Liver (tissue), 9 donors: Measurements from ENCODE around the gene PREP. TPM values are rescaled to one million over a fixed set of nuclear protein-coding genes. Genes with fewer than 3 reads are reported as not detected.

Experiments used
- DNase-seq: peaks from one replicate; pipeline ENCODE4 v3.0.0-alpha.2; 2017; ENCODE audit warnings: low spot score
- H3K27ac ChIP-seq, 2 donors: one replicate each; pipeline ENCODE4 v1.7.0; 2013; ENCODE audit warnings: inconsistent platforms in 2 of 2, low read length in 2 of 2, control low read depth in 1 of 2, low read depth in 1 of 2, mild to moderate bottlenecking in 1 of 2
- H3K27me3 ChIP-seq, 4 donors: one replicate each; pipeline versions ENCODE4 v1.6.1 to v1.7.0; 2013; ENCODE audit warnings: low read length in 3 of 4, inconsistent platforms in 1 of 4, mild to moderate bottlenecking in 1 of 4, moderate library complexity in 1 of 4; ENCODE audit not compliant: control insufficient read depth in 4 of 4, insufficient read depth in 4 of 4
- H3K36me3 ChIP-seq, 4 donors: one replicate each; pipeline versions ENCODE4 v1.6.1 to v1.7.0; 2013; ENCODE audit warnings: low read length in 3 of 4, mild to moderate bottlenecking in 3 of 4, low read depth in 1 of 4, moderate library complexity in 1 of 4; ENCODE audit not compliant: control insufficient read depth in 4 of 4, insufficient read depth in 3 of 4
- H3K4me1 ChIP-seq, 4 donors: one replicate each; pipeline versions ENCODE4 v1.6.1 to v1.7.0; 2013; ENCODE audit warnings: low read length in 3 of 4, mild to moderate bottlenecking in 3 of 4, moderate library complexity in 1 of 4; ENCODE audit not compliant: control insufficient read depth in 4 of 4, insufficient read depth in 4 of 4
- H3K4me3 ChIP-seq, 3 donors: one replicate each; pipeline versions ENCODE4 v1.6.1 to v1.7.0; 2013; ENCODE audit warnings: low read length in 3 of 3, control low read depth in 1 of 3, low read depth in 1 of 3, mild to moderate bottlenecking in 1 of 3
- H3K9ac ChIP-seq, 2 donors: one replicate each; pipeline ENCODE4 v1.7.0; 2013; ENCODE audit warnings: low read length in 2 of 2, mild to moderate bottlenecking in 2 of 2, moderate library complexity in 2 of 2, control low read depth in 1 of 2, low read depth in 1 of 2
- H3K9me3 ChIP-seq, 4 donors: one replicate each; pipeline versions ENCODE4 v1.6.1 to v1.7.0; 2013; ENCODE audit warnings: low read length in 3 of 4; ENCODE audit not compliant: control insufficient read depth in 4 of 4
- ATF3 ChIP-seq: IDR thresholded peaks from 2 replicates; pipeline ENCODE4 v1.6.1; 2016; ENCODE audit warnings: antibody characterized with exemption
- CTCF ChIP-seq: fragments of 150-350 bp; IDR thresholded peaks from 2 replicates; pipeline ENCODE4 v1.5.1; 2017; ENCODE audit warnings: improper control_type of control experiment, low read depth, low read length; ENCODE audit not compliant: missing input control
- EGR1 ChIP-seq, 2 donors: IDR thresholded peaks; 2 replicates each; pipeline ENCODE4 v1.6.1; 2016 to 2018; ENCODE audit warnings: antibody characterized with exemption in 2 of 2, low read depth in 2 of 2
- FOXA1 ChIP-seq: IDR thresholded peaks from 2 replicates; pipeline ENCODE4 v1.6.1; 2016; ENCODE audit warnings: antibody characterized with exemption
- FOXA2 ChIP-seq: IDR thresholded peaks from 2 replicates; pipeline ENCODE4 v1.6.1; 2016; ENCODE audit warnings: antibody characterized with exemption
- GABPA ChIP-seq, 2 donors: IDR thresholded peaks in 1 of 2; conservative IDR thresholded peaks in 1 of 2; 2 replicates each; pipeline ENCODE4 v1.6.1; 2016; ENCODE audit warnings: antibody characterized with exemption in 2 of 2, mild to moderate bottlenecking in 1 of 2, moderate library complexity in 1 of 2
- HNF4A ChIP-seq, 2 donors: conservative IDR thresholded peaks; 2 replicates each; pipeline ENCODE4 v1.6.1; 2016; ENCODE audit warnings: antibody characterized with exemption in 2 of 2, mild to moderate bottlenecking in 2 of 2
- HNF4G ChIP-seq: IDR thresholded peaks from 2 replicates; pipeline ENCODE4 v1.6.1; 2016; ENCODE audit warnings: antibody characterized with exemption
- MAX ChIP-seq: IDR thresholded peaks from 2 replicates; pipeline ENCODE4 v1.6.1; 2016; ENCODE audit warnings: antibody characterized with exemption
- NR2F2 ChIP-seq: IDR thresholded peaks from 2 replicates; pipeline ENCODE4 v1.6.1; 2016; ENCODE audit warnings: antibody characterized with exemption
- RAD21 ChIP-seq, 2 donors: IDR thresholded peaks; 2 replicates each; pipeline ENCODE4 v1.6.1; 2016; ENCODE audit warnings: antibody characterized with exemption in 2 of 2, mild to moderate bottlenecking in 2 of 2
- REST ChIP-seq: IDR thresholded peaks from 2 replicates; pipeline ENCODE4 v1.6.1; 2016; ENCODE audit warnings: antibody characterized with exemption, mild to moderate bottlenecking
- RXRA ChIP-seq, 2 donors: IDR thresholded peaks; 2 replicates each; pipeline ENCODE4 v1.6.1; 2017 to 2018; ENCODE audit warnings: antibody characterized with exemption in 2 of 2, mild to moderate bottlenecking in 1 of 2
- SP1 ChIP-seq: IDR thresholded peaks from 2 replicates; pipeline ENCODE4 v1.6.1; 2018; ENCODE audit warnings: antibody characterized with exemption, mild to moderate bottlenecking
- TAF1 ChIP-seq: conservative IDR thresholded peaks from 2 replicates; pipeline ENCODE4 v1.6.1; 2016; ENCODE audit warnings: antibody characterized with exemption, mild to moderate bottlenecking
- ZBTB33 ChIP-seq: IDR thresholded peaks from 2 replicates; pipeline ENCODE4 v1.6.1; 2016; ENCODE audit warnings: antibody characterized with exemption
- WGBS: extraction: QIAGEN DNeasy Blood & Tissue Kit; methylation state at CpG from one replicate; pipeline ENCODE4 v1.1.7; 2013; 5-methylcytosine and 5-hydroxymethylcytosine counted together
- polyA plus RNA-seq, 2 donors: library from polyadenylated mRNA; stranded (reverse) in 1 of 2; unstranded in 1 of 2; fragments of 200-250 nt in 1 of 2; fragments of >200 nt in 1 of 2; fragmentation: Nextera tagmentation in 1 of 2; extraction: Ambion mirVana in 1 of 2; gene quantifications; one replicate each; pipeline versions ENCODE4 v1.2.1 to v1.2.3, GENCODE V29; 2013 to 2015
- total RNA-seq, 2 donors: library from RNA; depleted of rRNA; stranded (reverse); fragments of >200 nt; gene quantifications; one replicate each; pipeline ENCODE4 v1.2.3, GENCODE V29; 2014
- donor health status: healthy.
- donor health status: healthy.
- donor health status: healthy.
- donor health status: healthy.
- donor health status: healthy.

Gene PREP
- total and polyA plus RNA-seq, 4 donors = 7.3 to 17.7 (median 13.0) TPM

- WGBS = 89% methylated on average over 4 of the region's 4 CpGs
- H3K27ac ChIP-seq = no peak overlapping the region
- H3K36me3 ChIP-seq = peaks cover 1 to 11% (median 7%) of the 10 kb centered on the region in 4 donors
- TF ChIP-seq FOXA2 = no peak
- TF ChIP-seq MAX = no peak
- TF ChIP-seq RAD21 (IDR thresholded peaks at IDR 0.05) = no peak
- TF ChIP-seq CTCF = no peak
- TF ChIP-seq GABPA (IDR thresholded peaks at IDR 0.05 in 1 of 2, conservative IDR thresholded peaks at IDR 0.05 in 1 of 2) = no peak
- no peak for TF ChIP-seq NR2F2
- no peak for TF ChIP-seq REST
- TF ChIP-seq HNF4A (conservative IDR thresholded peaks at IDR 0.05) = no peak
- no peak for TF ChIP-seq ZBTB33
- no peak for TF ChIP-seq EGR1 (IDR thresholded peaks at IDR 0.05; ENCODE audit: low read depth in 2 of 2)
- TF ChIP-seq FOXA1 = no peak
- no peak for TF ChIP-seq TAF1
- no peak for TF ChIP-seq RXRA (IDR thresholded peaks at IDR 0.05)
- H3K4me3 ChIP-seq = no peak overlapping the region
- H3K27me3 ChIP-seq = no peaks in the 10 kb centered on the region
- no peaks in the 10 kb centered on the region for H3K4me1 ChIP-seq
- no peak overlapping the region for H3K9ac ChIP-seq
- H3K9me3 ChIP-seq = no peaks in the 10 kb centered on the region
- DNase-seq = no peak
Measured at GRCh38 chr6:105345506-105345905, 57.4 kb downstream of the PREP start.

GRCh38 chr6:105344881-105345370 lies 58.0 kb downstream of the PREP start:
- Histone ChIP-seq H3K9ac (no peak overlapping the region), H3K27me3 (no peaks in the 10 kb centered on the region), H3K4me3 (no peak overlapping the region), H3K9me3 (no peaks in the 10 kb centered on the region), H3K27ac (no peak overlapping the region), H3K36me3 (peaks cover 1 to 11% (median 7%) of the 10 kb centered on the region in 4 donors), H3K4me1 (no peaks in the 10 kb centered on the region)
- DNase-seq = no peak
- WGBS = 94% methylated on average over 2 of the region's 2 CpGs
- TF ChIP-seq GABPA (IDR thresholded peaks at IDR 0.05 in 1 of 2, conservative IDR thresholded peaks at IDR 0.05 in 1 of 2) = no peak
- TF ChIP-seq MAX = no peak
- no peak for TF ChIP-seq RAD21 (IDR thresholded peaks at IDR 0.05)
- no peak for TF ChIP-seq ZBTB33
- TF ChIP-seq REST = no peak
- no peak for TF ChIP-seq RXRA (IDR thresholded peaks at IDR 0.05)
- TF ChIP-seq HNF4A (conservative IDR thresholded peaks at IDR 0.05) = no peak
- no peak for TF ChIP-seq TAF1
- TF ChIP-seq HNF4G = no peak
- TF ChIP-seq SP1 = no peak
- no peak for TF ChIP-seq ATF3
